Kidney (tissue), 14 donors: Measurements from ENCODE around the gene NFKBIE. TPM values are rescaled to one million over a fixed set of nuclear protein-coding genes. Genes with fewer than 3 reads are reported as not detected.

Source experiments
- DNase-seq, 5 donors: peaks; one replicate each; pipeline ENCODE4 v3.0.0-alpha.2; 2013 to 2020
- FAIRE-seq: peaks from 2 replicates; lab custom pipeline; 2012; peaks lifted over from hg19 to GRCh38; lab: Jason Lieb, UNC
- H3K27ac ChIP-seq, 2 donors: one replicate each; pipeline ENCODE4 v1.7.0; 2013; ENCODE audit warnings: low read depth in 2 of 2, low read length in 2 of 2, inconsistent platforms in 1 of 2
- H3K27me3 ChIP-seq: one replicate; pipeline ENCODE4 v1.7.1; 2013; ENCODE audit warnings: low read length, inconsistent platforms; ENCODE audit not compliant: control insufficient read depth, insufficient read depth
- H3K36me3 ChIP-seq, 3 donors: one replicate each; pipeline versions ENCODE4 v1.7.0 to v1.7.1; 2013; ENCODE audit warnings: low read length in 3 of 3, control low read depth in 1 of 3, inconsistent platforms in 1 of 3; ENCODE audit not compliant: insufficient read depth in 3 of 3, control insufficient read depth in 2 of 3
- H3K4me1 ChIP-seq, 3 donors: one replicate each; pipeline versions ENCODE4 v1.7.0 to v1.7.1; 2013; ENCODE audit warnings: low read length in 3 of 3, inconsistent platforms in 1 of 3, low read depth in 1 of 3; ENCODE audit not compliant: control insufficient read depth in 2 of 3, insufficient read depth in 2 of 3
- H3K4me3 ChIP-seq, 3 donors: one replicate each; pipeline versions ENCODE4 v1.7.0 to v1.8.1; 2013; ENCODE audit warnings: low read length in 3 of 3, control low read depth in 1 of 3, inconsistent platforms in 1 of 3
- H3K9ac ChIP-seq, 3 donors: one replicate each; pipeline versions ENCODE4 v1.7.0 to v1.7.1; 2013; ENCODE audit warnings: low read length in 3 of 3, control low read depth in 1 of 3, inconsistent platforms in 1 of 3
- H3K9me3 ChIP-seq, 3 donors: one replicate each; pipeline versions ENCODE4 v1.7.0 to v1.7.1; 2013; ENCODE audit warnings: low read length in 3 of 3, control low read depth in 1 of 3, inconsistent platforms in 1 of 3; ENCODE audit not compliant: control insufficient read depth in 2 of 3, insufficient read depth in 1 of 3
- intact Hi-C: fragments of 100-400 bp; cut with DNase I; formaldehyde crosslinking; loops from one replicate; pipeline ENCODE4 v1.11.1; 2022
- polyA plus RNA-seq: library from polyadenylated mRNA; stranded (reverse); fragments of 350-450 nt; fragmentation: Illumina TruSeq; extraction: RNeasy Lipid Tissue Mini Kit (QIAGEN cat#74804); gene quantifications from one replicate; pipeline ENCODE4 v1.2.3, GENCODE V29; 2014; ENCODE audit warnings: low read depth, low replicate concordance; ENCODE audit not compliant: insufficient read depth
- total RNA-seq: library from RNA; stranded (reverse); fragmentation: NEBNext Ultra II Directional; extraction: Animal tissue kit (Norgen Biotek cat#: 25700); gene quantifications from one replicate; pipeline ENCODE4 v1.2.1, GENCODE V29; 2021
- TF ChIP-seq, protein P1 (sequence below): IDR thresholded peaks from 3 replicates; pipeline ENCODE4 v1.5.1; 2012; ENCODE audit warnings: mild to moderate bottlenecking, moderate library complexity, borderline replicate concordance; ENCODE audit not compliant: insufficient read depth; ENCODE audit errors: extremely low read depth
- donor health status: control.
- donor health status: control.
- donor health status: control.
- donor health status: control.
- donor health status: control.
- donor health status: DM: yes; HTN: yes; CAD: no.
- donor health status: Normal renal cell carcinoma (clear cell type).

NFKBIE gene
- total and polyA plus RNA-seq, 2 donors from 2014 or later = 12.6 to 19.0 TPM

DNA sequence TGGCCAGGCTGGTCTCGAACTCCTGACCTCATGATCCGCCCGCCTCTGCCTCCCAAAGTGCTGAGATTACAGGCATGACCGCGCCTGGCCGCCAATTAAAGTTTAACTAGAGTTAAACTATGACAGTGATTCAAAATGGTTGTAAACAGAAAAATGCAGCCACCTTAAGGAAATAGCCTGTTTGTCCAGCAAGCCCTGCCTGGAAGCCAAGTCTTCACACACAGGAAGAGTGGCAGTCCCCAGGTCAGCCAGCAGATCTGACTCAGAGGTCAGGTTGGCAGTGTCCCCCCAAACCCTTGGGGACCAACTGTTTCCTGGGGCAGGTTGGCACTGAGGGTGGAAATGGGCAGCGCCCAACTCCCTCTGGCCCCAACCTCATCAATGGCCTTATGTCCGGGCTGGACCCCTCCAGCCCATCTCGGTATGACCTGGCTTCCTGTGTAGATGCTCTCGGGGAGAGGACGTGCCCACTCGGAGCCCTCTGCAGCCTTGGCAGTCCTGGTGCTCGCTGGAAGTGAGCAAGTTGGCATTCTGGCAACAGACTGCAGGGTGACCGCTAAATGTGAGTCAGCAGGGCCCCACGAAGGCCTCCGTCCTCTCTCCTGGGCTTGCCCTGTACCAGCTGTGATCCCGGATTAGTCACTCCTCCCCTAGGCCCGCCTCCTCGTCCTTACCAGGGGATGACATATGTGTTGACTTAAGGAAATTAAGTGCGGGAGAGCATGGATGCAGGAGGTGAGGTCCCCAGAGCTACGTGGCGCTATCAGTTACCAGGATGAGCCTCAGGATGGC is 28.1 kb downstream of the NFKBIE start:
- Histone ChIP-seq H3K9me3 (no peaks in the 10 kb centered on the region), H3K27me3 (no peaks in the 10 kb centered on the region), H3K27ac (peak overlapping the region; percentile 97 to 98), H3K4me1 (peaks cover 0 to 27% (median 25%) of the 10 kb centered on the region in 3 donors), H3K36me3 (no peaks in the 10 kb centered on the region), H3K9ac (peak overlapping the region; percentile 10 to 93 (median 82)), H3K4me3 (peak overlapping the region; percentile 17 to 73 (median 69))
- TF ChIP-seq, protein P1, sequence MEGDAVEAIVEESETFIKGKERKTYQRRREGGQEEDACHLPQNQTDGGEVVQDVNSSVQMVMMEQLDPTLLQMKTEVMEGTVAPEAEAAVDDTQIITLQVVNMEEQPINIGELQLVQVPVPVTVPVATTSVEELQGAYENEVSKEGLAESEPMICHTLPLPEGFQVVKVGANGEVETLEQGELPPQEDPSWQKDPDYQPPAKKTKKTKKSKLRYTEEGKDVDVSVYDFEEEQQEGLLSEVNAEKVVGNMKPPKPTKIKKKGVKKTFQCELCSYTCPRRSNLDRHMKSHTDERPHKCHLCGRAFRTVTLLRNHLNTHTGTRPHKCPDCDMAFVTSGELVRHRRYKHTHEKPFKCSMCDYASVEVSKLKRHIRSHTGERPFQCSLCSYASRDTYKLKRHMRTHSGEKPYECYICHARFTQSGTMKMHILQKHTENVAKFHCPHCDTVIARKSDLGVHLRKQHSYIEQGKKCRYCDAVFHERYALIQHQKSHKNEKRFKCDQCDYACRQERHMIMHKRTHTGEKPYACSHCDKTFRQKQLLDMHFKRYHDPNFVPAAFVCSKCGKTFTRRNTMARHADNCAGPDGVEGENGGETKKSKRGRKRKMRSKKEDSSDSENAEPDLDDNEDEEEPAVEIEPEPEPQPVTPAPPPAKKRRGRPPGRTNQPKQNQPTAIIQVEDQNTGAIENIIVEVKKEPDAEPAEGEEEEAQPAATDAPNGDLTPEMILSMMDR = no peak
- DNase-seq = peak; percentile 86 to 97 (median 92)
- intact Hi-C loops = no loop called here
- FAIRE-seq = no peak

DNA sequence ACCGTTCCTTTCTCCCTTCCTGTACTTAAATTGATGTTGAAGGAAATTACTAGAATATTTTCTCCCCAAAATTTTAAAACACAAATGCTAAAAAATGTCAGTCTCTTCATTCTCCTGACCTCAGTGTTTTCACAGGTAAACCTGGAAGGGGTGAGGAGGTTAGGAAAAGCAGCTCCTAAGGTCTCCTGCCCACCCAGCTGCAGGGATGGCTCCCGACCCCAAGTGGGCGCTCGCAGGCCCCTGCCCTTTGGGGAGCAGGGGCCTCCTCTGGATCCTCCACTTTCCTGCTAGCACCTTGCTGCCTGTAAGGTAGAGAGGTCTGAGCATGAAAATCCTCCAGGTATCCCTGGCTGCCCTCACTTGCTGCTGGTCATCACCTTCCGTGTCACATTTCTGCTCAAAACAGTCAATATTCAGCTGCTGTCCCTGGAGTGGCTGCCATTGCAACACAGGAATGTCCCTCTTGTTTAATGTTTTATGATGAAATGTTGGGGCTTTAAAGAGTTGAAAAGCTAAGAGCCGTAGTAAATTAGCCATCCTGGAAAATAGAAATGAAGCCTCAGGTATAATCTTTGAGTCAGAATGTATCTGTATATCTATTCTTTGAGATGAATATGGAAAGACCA is 29.3 kb downstream of the NFKBIE start:
- TF ChIP-seq, protein P1 = no peak
- intact Hi-C loops = no loop called here
- H3K9me3 ChIP-seq = no peaks in the 10 kb centered on the region

DNA sequence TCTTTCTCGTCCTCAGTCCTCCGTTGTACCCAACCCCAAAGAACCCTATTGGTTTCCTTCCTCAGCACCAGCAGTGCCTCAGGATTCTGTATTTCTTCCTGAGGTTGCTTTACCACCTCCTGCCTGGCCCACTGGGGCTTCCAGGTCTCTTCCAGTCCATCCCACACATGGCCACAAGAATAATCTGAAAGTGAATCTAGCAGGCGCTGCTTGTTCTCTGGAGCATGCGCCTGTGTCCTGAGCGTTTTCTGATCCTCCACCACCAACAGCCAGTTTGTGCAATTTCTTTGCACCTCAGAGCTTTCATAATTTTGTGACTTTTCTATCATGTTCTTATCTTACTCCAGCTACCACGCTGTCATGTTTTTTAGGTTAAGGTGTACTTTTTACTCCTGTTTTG is 30.1 kb downstream of the NFKBIE start:
- TF ChIP-seq, protein P1 = no peak
- Histone ChIP-seq H3K4me1 (peaks cover 0 to 28% (median 27%) of the 10 kb centered on the region in 3 donors), H3K27me3 (no peaks in the 10 kb centered on the region), H3K27ac (peak overlapping the region in 1 of 2 donors; percentile 26), H3K9me3 (no peaks in the 10 kb centered on the region), H3K9ac (peak overlapping the region in 1 of 3 donors; percentile 38), H3K4me3 (no peak overlapping the region), H3K36me3 (peaks cover 0 to 5% (median 0%) of the 10 kb centered on the region in 3 donors)
- FAIRE-seq (no peak), DNase-seq (no peak)
- intact Hi-C loops = no loop called here

More for the DNA sequence above, 29.3 kb downstream of the NFKBIE start:
- no peak overlapping the region for H3K4me3 ChIP-seq
- H3K9ac ChIP-seq = no peak overlapping the region
- no peak for FAIRE-seq
- no peak overlapping the region for H3K27ac ChIP-seq
- peaks cover 0 to 3% (median 0%) of the 10 kb centered on the region in 3 donors for H3K36me3 ChIP-seq
- H3K27me3 ChIP-seq = no peaks in the 10 kb centered on the region
- H3K4me1 ChIP-seq = peaks cover 0 to 27% (median 26%) of the 10 kb centered on the region in 3 donors
- peak in 1 of 5 donors; percentile 35 for DNase-seq
